H9 (cell line): ENCODE measurements around the gene SOD3. TPM values are rescaled to one million over a fixed set of nuclear protein-coding genes. Genes with fewer than 3 reads are reported as not detected.

ENCODE experiments used
- DNase-seq: peaks from one replicate; pipeline ENCODE4 v3.0.0-alpha.2; 2017
- H2AFZ ChIP-seq: one replicate; pipeline ENCODE4 v1.6.1; 2013; ENCODE audit warnings: mild to moderate bottlenecking, low read length, control low read depth, moderate library complexity
- H2AK5ac ChIP-seq: 2 replicates; pipeline ENCODE4 v1.6.1; 2013; ENCODE audit warnings: low read length, control low read depth, mixed read lengths; ENCODE audit not compliant: insufficient read length
- H2BK120ac ChIP-seq: one replicate; pipeline ENCODE4 v1.6.1; 2013; ENCODE audit warnings: low read depth, mild to moderate bottlenecking, low read length, control low read depth, inconsistent platforms; ENCODE audit not compliant: poor library complexity, severe bottlenecking
- H2BK12ac ChIP-seq: 2 replicates; pipeline ENCODE4 v1.6.1; 2013; ENCODE audit warnings: low read length, control low read depth, mixed read lengths, low read depth; ENCODE audit not compliant: insufficient read length
- H2BK15ac ChIP-seq: 2 replicates; pipeline ENCODE4 v1.6.1; 2013; ENCODE audit warnings: low read depth, low read length, control low read depth
- H2BK20ac ChIP-seq: one replicate; pipeline ENCODE4 v1.6.1; 2013; ENCODE audit warnings: low read depth, mild to moderate bottlenecking, low read length, control low read depth, inconsistent platforms; ENCODE audit not compliant: poor library complexity, severe bottlenecking
- H2BK5ac ChIP-seq: 2 replicates; pipeline ENCODE4 v1.6.1; 2013; ENCODE audit warnings: low read length, control low read depth, mixed read lengths; ENCODE audit not compliant: insufficient read length
- H3K14ac ChIP-seq: 2 replicates; pipeline ENCODE4 v1.6.1; 2013; ENCODE audit warnings: low read length, control low read depth; ENCODE audit not compliant: insufficient read depth
- H3K18ac ChIP-seq: 2 replicates; pipeline ENCODE4 v1.6.1; 2013; ENCODE audit warnings: low read depth, mild to moderate bottlenecking, mixed read lengths, low read length, control low read depth; ENCODE audit not compliant: insufficient read length
- H3K23ac ChIP-seq: 2 replicates; pipeline ENCODE4 v1.6.1; 2013; ENCODE audit warnings: low read length, control low read depth, mixed read lengths, low read depth; ENCODE audit not compliant: insufficient read length
- H3K23me2 ChIP-seq: 2 replicates; pipeline ENCODE4 v1.6.1; 2013; ENCODE audit warnings: low read depth, mild to moderate bottlenecking, mixed read lengths, low read length, control low read depth; ENCODE audit not compliant: insufficient read length, poor library complexity, severe bottlenecking
- H3K27ac ChIP-seq: 2 replicates; pipeline ENCODE4 v1.5.1; 2013; ENCODE audit warnings: low read length, control low read depth, mixed read lengths, low read depth; ENCODE audit not compliant: insufficient read length
- H3K27me3 ChIP-seq: 2 replicates; pipeline ENCODE4 v1.6.1; 2013; ENCODE audit warnings: low read length, control low read depth, inconsistent platforms; ENCODE audit not compliant: insufficient read depth
- H3K4ac ChIP-seq: 2 replicates; pipeline ENCODE4 v1.6.1; 2013; ENCODE audit warnings: low read depth, mild to moderate bottlenecking, control low read depth, inconsistent platforms, low read length, moderate library complexity
- H3K4me1 ChIP-seq: 2 replicates; pipeline ENCODE4 v1.6.1; 2013; ENCODE audit warnings: low read length, control low read depth, inconsistent platforms; ENCODE audit not compliant: insufficient read depth
- H3K4me2 ChIP-seq: 2 replicates; pipeline ENCODE4 v1.6.1; 2013; ENCODE audit warnings: low read length, control low read depth, mixed read lengths; ENCODE audit not compliant: insufficient read length, insufficient read depth
- H3K56ac ChIP-seq: 2 replicates; pipeline ENCODE4 v1.6.1; 2013; ENCODE audit warnings: low read depth, mild to moderate bottlenecking, mixed read lengths, low read length, control low read depth; ENCODE audit not compliant: insufficient read length
- H3K79me1 ChIP-seq: 2 replicates; pipeline ENCODE4 v1.6.1; 2013; ENCODE audit warnings: low read depth, mild to moderate bottlenecking, moderate library complexity, low read length, control low read depth, inconsistent platforms; ENCODE audit not compliant: insufficient read depth, poor library complexity, severe bottlenecking
- H3K79me2 ChIP-seq: 2 replicates; pipeline ENCODE4 v1.6.1; 2013; ENCODE audit warnings: low read length, control low read depth, inconsistent platforms; ENCODE audit not compliant: insufficient read depth
- H3K9ac ChIP-seq: 2 replicates; pipeline ENCODE4 v1.6.1; 2013; ENCODE audit warnings: low read length, control low read depth, mixed read lengths; ENCODE audit not compliant: insufficient read length; ENCODE audit errors: extremely low read depth
- H3K9me3 ChIP-seq: one replicate; pipeline ENCODE4 v1.6.1; 2013; ENCODE audit warnings: low read depth, low read length, inconsistent platforms; ENCODE audit not compliant: control insufficient read depth
- H3T11ph ChIP-seq: one replicate; pipeline ENCODE4 v1.6.1; 2013; ENCODE audit warnings: mild to moderate bottlenecking, low read length, control low read depth, inconsistent platforms
- H4K20me1 ChIP-seq: one replicate; pipeline ENCODE4 v1.6.1; 2013; ENCODE audit not compliant: control insufficient read depth, insufficient read length, insufficient read depth
- H4K5ac ChIP-seq: 2 replicates; pipeline ENCODE4 v1.6.1; 2013; ENCODE audit warnings: low read depth, mild to moderate bottlenecking, mixed read lengths, low read length, control low read depth; ENCODE audit not compliant: insufficient read length
- H4K8ac ChIP-seq: replicated peaks from 2 replicates; pipeline ENCODE4 v1.6.1; 2013; ENCODE audit warnings: low read length, control low read depth, mixed read lengths, low read depth; ENCODE audit not compliant: insufficient read length
- H4K91ac ChIP-seq: 2 replicates; pipeline ENCODE4 v1.6.1; 2013; ENCODE audit warnings: low read depth, mild to moderate bottlenecking, moderate library complexity, mixed read lengths, low read length, control low read depth; ENCODE audit not compliant: insufficient read length
- H3K27ac Mint-ChIP-seq, 3 experiments: 2 replicates in 2 of 3; 3 replicates in 1 of 3; pipeline ENCODE4 v1.8.0; 2020 to 2021; ENCODE audit warnings: mixed read lengths in 3 of 3, mild to moderate bottlenecking in 1 of 3, moderate library complexity in 1 of 3
- H3K27me3 Mint-ChIP-seq: 2 replicates; pipeline ENCODE4 v1.8.0; 2021; ENCODE audit warnings: low read depth, mild to moderate bottlenecking, moderate library complexity, mixed read lengths
- H3K36me3 Mint-ChIP-seq, 3 experiments: 2 replicates in 2 of 3; 3 replicates in 1 of 3; pipeline ENCODE4 v1.8.0; 2020 to 2021; ENCODE audit warnings: low read depth in 3 of 3, mixed read lengths in 3 of 3; ENCODE audit not compliant: insufficient read depth in 1 of 3
- H3K4me1 Mint-ChIP-seq, 2 experiments: 2 replicates each; pipeline ENCODE4 v1.8.0; 2020; ENCODE audit warnings: mixed read lengths in 2 of 2
- H3K4me3 Mint-ChIP-seq, 2 experiments: 2 replicates in 1 of 2; 3 replicates in 1 of 2; pipeline ENCODE4 v1.8.0; 2020 to 2021; ENCODE audit warnings: mild to moderate bottlenecking in 2 of 2, mixed read lengths in 2 of 2, moderate library complexity in 1 of 2
- H3K9me3 Mint-ChIP-seq, 2 experiments: 2 replicates in 1 of 2; 3 replicates in 1 of 2; pipeline ENCODE4 v1.8.0; 2020; ENCODE audit warnings: mild to moderate bottlenecking in 2 of 2, mixed read lengths in 2 of 2, moderate library complexity in 1 of 2
- WGBS: extraction: QIAGEN DNeasy Blood & Tissue Kit; methylation state at CpG from one replicate; pipeline ENCODE4 v1.1.7; 2013; ENCODE audit warnings: missing lambda C conversion rate, low lambda C conversion rate, mixed read lengths; ENCODE audit not compliant: insufficient read length; ENCODE audit errors: extremely low coverage; 5-methylcytosine and 5-hydroxymethylcytosine counted together
- total RNA-seq: library from RNA; stranded (reverse); gene quantifications from 2 replicates; pipeline ENCODE4 v1.2.1, GENCODE V29; 2021
- TF ChIP-seq, protein P1 (sequence below): fragments of 200-600 bp; sonication (generic); conservative IDR thresholded peaks from 3 replicates; pipeline ENCODE4 v1.8.0; 2021; ENCODE audit warnings: antibody characterized with exemption, mild to moderate bottlenecking

The SOD3 gene
- total RNA-seq, 1 experiment from 2014 or later: 3.3 TPM

DNA sequence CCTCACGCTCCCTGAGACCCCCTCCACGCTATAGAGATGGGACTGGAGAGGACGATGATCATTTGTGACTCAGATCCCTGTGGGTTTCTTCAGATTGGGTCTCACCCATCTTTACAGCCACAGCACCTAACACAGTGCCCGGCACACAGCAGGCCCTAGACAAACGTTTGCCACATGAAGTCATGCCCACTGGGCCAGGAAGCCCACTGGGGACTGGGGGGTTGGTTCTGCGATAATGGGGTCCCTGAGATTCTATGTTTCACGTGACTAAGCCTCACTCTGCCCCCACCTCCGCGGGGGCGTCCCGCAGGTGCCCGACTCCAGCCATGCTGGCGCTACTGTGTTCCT lies 3.8 kb downstream of the SOD3 start:
- Histone ChIP-seq H3K56ac (no peak overlapping the region), H3K4me2 (no peak overlapping the region), H2BK5ac (no peak overlapping the region), H4K91ac (no peak overlapping the region), H4K8ac (no peak overlapping the region), H2BK120ac (no peak overlapping the region), H3K27ac (no peak overlapping the region), H3K79me1 (no peaks in the 10 kb centered on the region), H3K9me3 (no peaks in the 10 kb centered on the region), H3K4ac (no peak overlapping the region), H2AK5ac (no peak overlapping the region), H4K5ac (no peak overlapping the region), H3K23ac (no peak overlapping the region), H3K79me2 (no peaks in the 10 kb centered on the region), H3K27me3 (peaks cover 14% of the 10 kb centered on the region; the same call in 1 of the 2 replicates), H2BK12ac (no peak overlapping the region), H3K23me2 (peaks cover 15% of the 10 kb centered on the region), H4K20me1 (no peaks in the 10 kb centered on the region), H3K4me1 (peaks cover 2% of the 10 kb centered on the region; the same call in 1 of the 2 replicates), H3T11ph (no peak overlapping the region), H2AFZ (no peak overlapping the region), H2BK15ac (no peak overlapping the region), H3K14ac (no peak overlapping the region), H3K18ac (no peak overlapping the region), H2BK20ac (no peak overlapping the region), H3K9ac (no peak overlapping the region)
- no CpG with 5 or more reads among the region's 13 CpGs for WGBS
- peaks cover 0 to 4% of the 10 kb centered on the region in 2 experiments; a peak in 1 of 5 replicates for H3K9me3 Mint-ChIP-seq
- peak overlapping the region in 1 of 2 experiments; percentile 27; a peak in 1 of 5 replicates for H3K4me3 Mint-ChIP-seq
- H3K27me3 Mint-ChIP-seq: peaks cover 89% of the 10 kb centered on the region
- H3K4me1 Mint-ChIP-seq: peaks cover 27 to 37% of the 10 kb centered on the region in 2 experiments
- DNase-seq: no peak
- H3K27ac Mint-ChIP-seq: no peak overlapping the region
- no peaks in the 10 kb centered on the region; a peak in 1 of 7 replicates for H3K36me3 Mint-ChIP-seq
- TF ChIP-seq, protein P1, sequence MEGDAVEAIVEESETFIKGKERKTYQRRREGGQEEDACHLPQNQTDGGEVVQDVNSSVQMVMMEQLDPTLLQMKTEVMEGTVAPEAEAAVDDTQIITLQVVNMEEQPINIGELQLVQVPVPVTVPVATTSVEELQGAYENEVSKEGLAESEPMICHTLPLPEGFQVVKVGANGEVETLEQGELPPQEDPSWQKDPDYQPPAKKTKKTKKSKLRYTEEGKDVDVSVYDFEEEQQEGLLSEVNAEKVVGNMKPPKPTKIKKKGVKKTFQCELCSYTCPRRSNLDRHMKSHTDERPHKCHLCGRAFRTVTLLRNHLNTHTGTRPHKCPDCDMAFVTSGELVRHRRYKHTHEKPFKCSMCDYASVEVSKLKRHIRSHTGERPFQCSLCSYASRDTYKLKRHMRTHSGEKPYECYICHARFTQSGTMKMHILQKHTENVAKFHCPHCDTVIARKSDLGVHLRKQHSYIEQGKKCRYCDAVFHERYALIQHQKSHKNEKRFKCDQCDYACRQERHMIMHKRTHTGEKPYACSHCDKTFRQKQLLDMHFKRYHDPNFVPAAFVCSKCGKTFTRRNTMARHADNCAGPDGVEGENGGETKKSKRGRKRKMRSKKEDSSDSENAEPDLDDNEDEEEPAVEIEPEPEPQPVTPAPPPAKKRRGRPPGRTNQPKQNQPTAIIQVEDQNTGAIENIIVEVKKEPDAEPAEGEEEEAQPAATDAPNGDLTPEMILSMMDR: no peak
